GM19328 (cell line): Measurements from ENCODE around the gene SYT2.
"Not testable (repeated sequence)": the region's sequence is repeated elsewhere in the genome, so short reads cannot be mapped to it uniquely, and the experiment has no call there.

Source experiments
- ATAC-seq: cut with Tn5 transposase; IDR thresholded peaks from one replicate; pipeline ENCODE4 v1.9.1; 2021; ENCODE audit warnings: mild to moderate bottlenecking, moderate library complexity; ENCODE audit not compliant: unreplicated experiment

The SYT2 gene

DNA sequence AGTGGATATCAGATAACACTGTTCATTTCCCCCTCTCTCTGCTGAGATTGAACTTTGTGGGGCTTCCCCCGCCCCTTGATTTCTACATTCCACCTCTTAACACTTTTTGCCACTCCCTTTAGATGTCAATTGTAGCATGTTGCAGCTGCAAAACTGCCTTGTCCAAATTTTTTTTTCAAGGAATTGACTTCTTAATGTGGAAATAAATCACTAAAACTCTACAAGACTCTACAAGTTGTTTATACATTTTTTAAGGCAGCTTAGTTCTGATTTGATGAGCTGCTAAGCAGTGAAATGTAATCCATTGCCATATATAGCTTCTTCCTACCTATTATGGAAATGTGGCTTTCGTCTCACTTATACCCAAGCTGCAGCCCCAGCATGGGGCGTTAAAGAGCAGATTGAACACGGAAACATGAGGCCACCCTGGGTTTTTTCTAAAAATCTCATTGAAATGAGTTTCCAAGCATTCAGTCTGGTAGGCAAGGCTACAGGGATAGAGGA is 132.2 kb downstream of the SYT2 start:
- ATAC-seq = no peak

DNA sequence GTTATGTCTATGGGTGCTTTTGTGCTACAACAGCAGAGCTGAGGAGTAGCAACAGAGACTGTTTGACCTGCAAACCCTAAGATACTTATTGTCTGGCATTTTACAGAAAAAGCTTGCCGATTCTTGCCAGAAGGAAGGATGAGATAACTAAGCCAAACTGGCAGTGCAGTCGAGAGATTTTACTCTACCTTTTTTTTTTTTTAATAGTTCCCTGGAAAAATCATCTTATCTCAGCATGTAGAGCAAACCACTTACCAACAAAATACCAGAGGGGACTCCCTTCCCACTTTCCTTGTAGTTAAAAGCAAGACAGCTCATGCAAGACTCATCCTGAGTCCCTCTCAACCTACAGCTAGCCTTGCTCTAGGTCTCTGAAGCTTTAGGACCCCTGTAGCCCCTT is 132.9 kb downstream of the SYT2 start:
- no peak for ATAC-seq

GRCh38 chr1:202576816-202577215 is 133.4 kb downstream of the SYT2 start:
- ATAC-seq = no peak

- no peak for ATAC-seq
Measured at GRCh38 chr1:202575918-202576653, 134.2 kb downstream of the SYT2 start.

- ATAC-seq = no peak
Measured at GRCh38 chr1:202572867-202573266, 137.4 kb downstream of the SYT2 start.

GRCh38 chr1:202571719-202572339 is 138.4 kb downstream of the SYT2 start:
- no peak for ATAC-seq

DNA sequence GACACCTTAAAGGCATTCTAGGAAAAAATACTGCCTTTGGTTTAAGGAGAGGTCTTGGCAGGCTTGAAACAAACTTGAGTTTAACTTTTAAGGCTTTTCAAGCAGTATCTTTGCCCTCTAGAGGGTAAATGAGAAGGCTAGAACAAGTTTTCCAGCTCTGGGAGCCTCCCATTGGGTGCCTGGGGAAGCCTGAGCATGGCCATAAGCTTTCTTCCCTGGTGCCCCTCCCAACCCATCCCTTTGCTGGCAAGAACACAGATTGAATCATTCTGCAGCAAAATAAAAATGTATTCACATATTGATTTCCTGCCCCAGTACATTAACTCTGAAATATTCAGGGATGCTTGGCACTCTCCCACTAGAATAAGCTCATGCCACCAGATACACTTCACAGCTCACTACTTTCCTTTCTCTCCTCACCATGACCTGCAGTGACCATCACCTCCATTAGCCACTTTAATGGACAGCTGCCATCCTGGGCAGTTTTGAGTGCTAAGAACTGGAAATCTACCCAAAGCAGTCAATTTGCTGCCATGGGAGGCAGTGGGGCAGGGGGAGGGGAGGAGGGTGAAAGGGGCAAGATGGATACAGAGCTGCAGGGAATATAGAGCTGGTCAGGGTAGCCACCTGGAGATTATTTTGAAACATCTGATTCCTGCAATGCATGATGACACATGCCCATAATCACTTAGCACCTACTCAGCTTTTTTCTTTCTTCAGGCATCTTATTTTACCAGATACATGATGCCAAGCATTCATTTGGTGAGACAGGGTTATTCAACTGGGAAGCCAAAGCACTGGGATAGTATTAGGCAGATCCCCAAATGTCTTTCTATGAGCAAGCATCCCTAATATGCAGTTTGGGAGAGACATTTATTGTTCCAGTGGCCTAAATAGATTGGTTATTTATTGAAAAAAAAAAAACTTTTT is 140.6 kb downstream of the SYT2 start:
- ATAC-seq = no peak

GRCh38 chr1:202568826-202569225 is 141.4 kb downstream of the SYT2 start:
- no peak for ATAC-seq

- no peak for ATAC-seq
Measured at GRCh38 chr1:202568410-202568809, 141.8 kb downstream of the SYT2 start.

GRCh38 chr1:202567738-202568137 is 142.5 kb downstream of the SYT2 start:
- ATAC-seq = no peak

GRCh38 chr1:202565890-202566602 is 144.2 kb downstream of the SYT2 start:
- ATAC-seq = peak; percentile 79

GRCh38 chr1:202564958-202565495 is 145.2 kb downstream of the SYT2 start:
- no peak for ATAC-seq

DNA sequence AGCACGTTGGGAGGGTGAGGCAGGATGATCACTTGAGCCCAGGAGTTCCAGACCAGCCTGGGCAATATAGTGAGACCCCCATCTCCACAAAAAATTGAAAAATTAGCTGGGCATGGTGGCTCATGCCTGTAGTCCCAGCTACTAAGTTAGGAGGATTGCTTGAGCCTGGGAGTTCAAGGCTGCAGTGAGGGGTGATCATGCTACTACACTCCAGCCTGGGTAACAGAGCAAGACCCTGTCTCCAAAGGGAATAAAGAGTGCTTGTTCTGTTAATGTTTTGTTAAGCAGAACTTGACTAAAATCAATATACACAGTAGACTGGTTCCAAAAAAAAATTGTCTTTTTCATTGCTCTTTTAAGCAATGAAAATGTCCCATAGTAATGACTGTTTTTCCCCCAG is 146.4 kb downstream of the SYT2 start:
- ATAC-seq = no peak

DNA sequence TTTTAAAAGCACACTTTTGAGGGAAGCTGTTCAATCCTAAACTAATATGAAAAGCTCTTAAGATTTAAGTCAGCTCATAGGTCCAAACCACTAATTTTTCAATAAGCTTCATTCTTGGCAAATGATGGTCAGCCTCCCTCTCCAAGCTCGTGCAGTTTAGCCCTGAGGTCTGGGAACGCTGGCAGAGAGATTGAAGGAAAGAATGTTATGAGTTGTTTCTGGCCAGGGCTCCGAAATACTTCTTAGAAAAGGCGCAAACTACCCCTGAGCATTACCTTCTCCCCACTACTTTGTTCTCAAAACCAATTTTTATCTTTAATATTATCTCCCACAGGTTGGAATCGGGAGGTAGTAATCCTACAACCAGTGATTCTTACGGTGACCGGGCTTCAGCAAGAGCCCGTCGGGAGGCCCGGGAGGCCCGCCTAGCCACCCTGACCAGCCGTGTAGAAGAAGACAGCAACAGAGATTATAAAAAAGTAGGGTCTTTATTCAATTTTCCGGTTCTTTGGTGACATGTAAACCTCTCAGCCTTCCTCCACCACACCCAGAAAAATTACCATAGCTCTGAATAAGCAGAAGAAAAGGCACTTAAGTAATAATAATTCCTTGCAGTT is 147.7 kb downstream of the SYT2 start:
- no peak for ATAC-seq

GRCh38 chr1:202561726-202562443 is 148.4 kb downstream of the SYT2 start:
- ATAC-seq = no peak

DNA sequence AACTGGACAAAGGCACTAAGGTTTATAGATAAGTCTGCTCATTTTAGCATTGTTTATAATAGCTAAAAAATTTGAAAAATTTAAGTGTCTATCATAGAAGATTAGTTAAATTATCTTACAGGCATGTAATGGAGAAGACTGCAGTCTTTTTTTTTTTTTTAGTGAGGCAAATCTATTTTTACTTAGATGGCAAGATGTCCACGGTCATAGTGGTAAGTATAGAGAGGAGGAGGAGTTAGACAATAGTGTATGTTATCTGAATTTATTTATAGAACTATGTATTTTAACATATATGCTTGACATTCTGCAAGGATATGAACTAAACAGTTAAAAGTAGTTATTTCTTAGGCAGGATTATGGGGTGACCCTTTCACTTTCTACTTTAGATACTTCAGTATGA is 149.0 kb downstream of the SYT2 start:
- ATAC-seq = no peak

DNA sequence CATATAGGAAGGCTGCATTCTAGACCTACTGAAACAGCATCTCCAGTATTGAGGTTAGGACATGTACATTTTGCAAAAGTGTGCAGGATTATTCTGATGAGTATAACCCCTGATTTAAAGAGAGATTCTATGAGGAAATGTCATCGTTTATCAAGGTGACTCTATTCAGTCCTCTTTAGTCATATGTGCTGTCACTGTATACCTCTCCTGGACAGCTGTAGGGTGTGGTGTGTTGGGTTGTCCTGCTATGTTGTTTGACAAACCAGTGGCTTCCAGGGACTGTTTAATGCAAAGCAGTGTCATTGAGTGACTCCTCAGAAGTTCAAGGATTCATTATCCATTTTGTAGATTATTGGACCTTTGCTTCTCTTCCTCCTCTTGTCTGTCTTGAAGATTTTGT is 152.6 kb downstream of the SYT2 start:
- not testable (repeated sequence) for ATAC-seq

DNA sequence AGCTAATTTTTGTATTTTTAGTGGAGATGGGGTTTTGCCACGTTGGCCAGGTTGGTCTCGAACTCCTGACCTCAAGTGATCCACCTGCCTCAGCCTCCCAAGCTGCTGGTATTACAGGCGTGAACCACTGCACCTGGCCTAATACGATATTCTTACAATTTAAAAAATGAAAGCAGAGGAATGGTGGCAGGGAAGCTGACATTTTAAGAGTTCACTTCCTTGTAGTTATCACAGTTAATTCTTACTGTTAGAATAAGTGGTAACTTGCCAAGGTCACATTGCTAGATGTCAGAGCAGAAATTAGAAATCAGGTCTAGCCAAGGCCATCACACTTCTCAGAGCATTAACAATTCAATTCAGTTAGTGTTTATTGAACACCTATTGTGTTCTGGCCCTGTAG is 154.2 kb downstream of the SYT2 start:
- ATAC-seq = not testable (repeated sequence)

DNA sequence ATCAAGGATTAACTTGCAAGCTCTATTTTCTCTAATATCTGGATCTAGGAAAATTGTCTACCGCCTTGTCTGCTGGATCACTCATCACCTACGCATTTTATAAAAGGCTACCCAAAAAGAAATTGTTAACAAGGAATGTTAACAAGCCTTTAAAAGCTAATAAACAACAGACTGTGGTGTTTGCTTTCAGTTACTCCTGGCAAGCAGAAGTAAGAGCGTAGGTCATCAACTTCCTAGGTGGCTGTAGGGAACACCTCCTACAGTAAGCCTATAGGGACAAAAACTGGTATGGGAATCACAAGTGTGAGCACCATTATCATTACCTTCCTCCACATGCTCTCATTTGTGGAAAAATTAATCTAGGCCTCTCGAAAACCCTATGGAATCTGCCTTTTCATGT is 155.6 kb downstream of the SYT2 start:
- not testable (repeated sequence) for ATAC-seq
